Measurements from ENCODE around the gene RPL27.

- TF ChIP-seq EP300 (IDR thresholded peaks at IDR 0.05) (no peak), CTCF (IDR thresholded peaks at IDR 0.05) (no peak), POLR2A (IDR thresholded peaks at IDR 0.05) (no peak)
Measured at GRCh38 chr17:42969001-42969581, 29.1 kb upstream of the RPL27 start.

Measured in sigmoid colon (tissue), 4 donors.